Ishikawa (cell line): ENCODE measurements around the gene SMOC1.
A peak's percentile ranks its signal among the peaks of the same experiment; 100 is the strongest.

Experiments used
- CEBPB ChIP-seq: IDR thresholded peaks from 2 replicates; pipeline ENCODE4 v1.6.1; 2012
- CREB1 ChIP-seq: IDR thresholded peaks from 2 replicates; pipeline ENCODE4 v1.6.1; 2012; ENCODE audit warnings: low read depth
- EGR1 ChIP-seq: IDR thresholded peaks from 2 replicates; pipeline ENCODE4 v1.6.1; 2012
- EP300 ChIP-seq: IDR thresholded peaks from 2 replicates; pipeline ENCODE4 v1.6.1; 2012; ENCODE audit warnings: borderline replicate concordance
- FOXM1 ChIP-seq: IDR thresholded peaks from 2 replicates; pipeline ENCODE4 v1.6.1; 2012; ENCODE audit warnings: low read depth, borderline replicate concordance
- MAX ChIP-seq: IDR thresholded peaks from 2 replicates; pipeline ENCODE4 v1.6.1; 2012
- NFIC ChIP-seq: IDR thresholded peaks from 2 replicates; pipeline ENCODE4 v1.6.1; 2012
- RAD21 ChIP-seq: IDR thresholded peaks from 2 replicates; pipeline ENCODE4 v1.6.1; 2012; ENCODE audit warnings: low read depth
- REST ChIP-seq: IDR thresholded peaks from 2 replicates; pipeline ENCODE4 v1.6.1; 2012; ENCODE audit warnings: low read depth, mild to moderate bottlenecking
- TAF1 ChIP-seq: IDR thresholded peaks from 2 replicates; pipeline ENCODE4 v1.6.1; 2012; ENCODE audit warnings: low read depth, mild to moderate bottlenecking
- TCF12 ChIP-seq: IDR thresholded peaks from 2 replicates; pipeline ENCODE4 v1.6.1; 2012; ENCODE audit warnings: low read depth
- TEAD4 ChIP-seq: IDR thresholded peaks from 2 replicates; pipeline ENCODE4 v1.6.1; 2012
- USF1 ChIP-seq: IDR thresholded peaks from 2 replicates; pipeline ENCODE4 v1.6.1; 2012
- YY1 ChIP-seq: IDR thresholded peaks from 2 replicates; pipeline ENCODE4 v1.6.1; 2012; ENCODE audit warnings: low read depth
- ZBTB7A ChIP-seq: IDR thresholded peaks from 2 replicates; pipeline ENCODE4 v1.6.1; 2012; ENCODE audit warnings: low read depth

SMOC1 gene

GRCh38 chr14:70045844-70046535 lies 166.8 kb downstream of the SMOC1 start:
- peak; percentile 82 for TF ChIP-seq RAD21
- TF ChIP-seq MAX = peak; percentile 68
- TF ChIP-seq YY1 = peak; percentile 54; the same call in 1 of the 2 replicates
- no peak for TF ChIP-seq CEBPB

DNA sequence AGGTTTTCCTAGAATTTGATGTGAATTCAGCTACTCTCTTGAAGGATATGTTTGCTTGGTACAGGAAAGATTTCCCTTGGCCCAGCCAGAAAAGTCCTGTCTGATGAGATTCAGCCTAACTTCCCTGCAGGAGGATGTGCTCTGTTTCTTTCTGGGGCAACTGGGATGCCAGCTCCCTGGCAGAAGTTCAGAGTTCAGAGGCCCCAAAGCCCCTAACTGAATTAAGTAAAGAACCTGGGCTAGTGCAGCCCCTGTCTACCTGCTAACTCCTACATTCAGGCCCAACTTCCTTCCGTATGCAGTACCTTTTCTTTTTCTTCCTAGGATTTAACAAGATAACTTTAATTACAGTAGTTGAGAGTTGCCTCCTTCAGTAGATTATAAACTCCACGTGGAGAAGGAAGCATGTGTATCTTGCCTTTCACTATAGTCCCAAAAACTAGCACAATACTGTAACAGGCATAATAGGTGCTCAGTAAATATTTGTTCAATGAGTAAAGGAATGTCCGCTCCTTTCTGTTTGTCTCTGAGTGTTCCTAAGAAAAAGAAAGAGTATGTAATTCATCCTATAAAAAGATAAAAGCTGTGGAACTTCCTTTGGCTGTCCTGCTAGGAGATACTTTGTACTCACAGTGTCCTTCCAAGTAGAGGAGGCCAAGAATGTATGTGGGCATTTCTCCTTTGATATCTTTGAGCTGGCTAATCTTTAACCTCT lies 168.5 kb downstream of the SMOC1 start:
- TF ChIP-seq RAD21 = no peak
- TF ChIP-seq ZBTB7A = no peak
- no peak for TF ChIP-seq CREB1
- TF ChIP-seq REST = no peak
- TF ChIP-seq USF1 = no peak
- no peak for TF ChIP-seq NFIC
- no peak for TF ChIP-seq EP300
- TF ChIP-seq CEBPB = no peak
- TF ChIP-seq YY1 = no peak
- no peak for TF ChIP-seq MAX
- TF ChIP-seq TCF12 = no peak

DNA sequence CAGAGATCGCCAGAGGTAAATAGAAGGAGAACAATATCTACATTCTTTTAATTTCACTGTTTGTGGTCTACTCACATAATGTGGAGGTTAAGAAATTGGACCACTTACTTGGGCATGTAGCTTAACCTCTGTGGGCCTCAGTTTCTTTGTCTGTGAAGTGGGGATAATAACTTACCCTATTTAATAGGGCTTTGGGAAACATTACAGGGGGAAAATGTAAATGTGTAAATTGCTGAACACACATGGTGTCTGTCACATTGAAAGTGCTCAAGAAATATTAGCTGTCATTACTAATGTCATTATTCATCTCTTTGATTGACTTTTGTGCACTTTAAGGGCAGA lies 169.1 kb downstream of the SMOC1 start:
- no peak for TF ChIP-seq YY1
- TF ChIP-seq EGR1 = no peak
- no peak for TF ChIP-seq REST
- TF ChIP-seq CEBPB = no peak

DNA sequence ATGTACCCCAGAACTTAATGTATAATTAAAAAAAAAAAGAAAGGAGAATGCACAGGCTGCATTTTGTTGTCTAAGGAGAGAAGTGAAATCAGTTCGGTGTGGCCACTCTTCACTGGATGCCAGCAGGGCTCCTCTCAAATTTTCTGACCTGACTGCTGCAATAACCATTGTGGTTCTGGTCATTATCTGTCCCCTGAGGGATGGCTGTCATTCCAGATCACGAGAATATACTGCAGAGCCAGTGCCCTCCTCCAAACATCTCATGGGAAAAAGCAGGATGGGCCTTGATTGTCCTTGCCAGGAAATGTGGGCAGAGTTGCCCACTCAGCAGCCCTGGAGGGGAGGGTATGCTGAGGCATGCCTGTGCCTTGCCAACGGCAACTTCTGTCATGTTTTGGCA lies 170.4 kb downstream of the SMOC1 start:
- TF ChIP-seq RAD21 (no peak), MAX (no peak), TCF12 (no peak), CEBPB (no peak), USF1 (no peak)

- TF ChIP-seq TEAD4 (no peak), TCF12 (no peak), NFIC (no peak), REST (no peak), EGR1 (no peak), EP300 (no peak), ZBTB7A (no peak), CREB1 (no peak), TAF1 (no peak), YY1 (no peak), USF1 (no peak), MAX (no peak), FOXM1 (no peak)
Observed at GRCh38 chr14:70050136-70050535, 170.9 kb downstream of the SMOC1 start.
